HCT116 (cell line): ENCODE results near the gene CHMP1B. TPM values are rescaled to one million over a fixed set of nuclear protein-coding genes. Genes with fewer than 3 reads are reported as not detected.

ENCODE experiments used
- ATAC-seq: fragments of 200-7000 bp; cut with Tn5 transposase; 2 replicates; pipeline ENCODE4 v1.9.1; 2020; ENCODE audit warnings: mild to moderate bottlenecking, moderate library complexity
- BruUV-seq: library from RNA; stranded (reverse); fragments of 400-500 nt; replicated peaks from 2 replicates; lab custom pipeline; 2021; lab: Mats Ljungman, UMichigan
- CTCF ChIA-PET: fragments of 300-600 bp; sonication (Branson Sonifier 250); formaldehyde crosslinking; loops from one replicate; lab custom pipeline; 2021; ENCODE audit warnings: antibody characterized with exemption; lab: Charles Lee
- POLR2A ChIA-PET: fragments of 300-600, 350-600 bp; sonication (Branson Sonifier 250); formaldehyde crosslinking; loops from one replicate; lab custom pipeline; 2021; ENCODE audit warnings: antibody characterized with exemption; lab: Charles Lee
- RAD21 ChIA-PET, 2 experiments: fragments of 300-600 bp; sonication (Branson Sonifier 250); formaldehyde crosslinking; loops; one replicate each; lab custom pipeline; 2023; ENCODE audit warnings: low total read pairs in 2 of 2; ENCODE audit not compliant: uncharacterized antibody in 2 of 2, unreplicated experiment in 2 of 2, low non-redundant PET in 1 of 2; lab: Charles Lee
- DNase-seq: peaks from one replicate; pipeline ENCODE4 v3.0.0-alpha.2; 2010; ENCODE audit warnings: low read depth, low spot score
- H2AFZ ChIP-seq: fragments of 200-600 bp; shearing (Covaris generic), sonication (generic); 2 replicates; pipeline ENCODE4 v1.6.1; 2017; ENCODE audit warnings: low read depth, mixed run types, mixed read lengths, antibody characterized with exemption, low read length; ENCODE audit not compliant: poor library complexity, severe bottlenecking
- H3K27ac ChIP-seq: 2 replicates; pipeline ENCODE4 v1.5.1; 2012; ENCODE audit warnings: low read depth, low read length
- H3K27me3 ChIP-seq: fragments of 200-600 bp; sonication (generic); 2 replicates; pipeline ENCODE4 v1.6.1; 2016; ENCODE audit warnings: mixed run types, low read length, mixed read lengths; ENCODE audit not compliant: insufficient read depth
- H3K36me3 ChIP-seq, 2 experiments: fragments of 200-500 bp in 1 of 2; fragments of 200-600 bp in 1 of 2; sonication (Bioruptor generic) in 1 of 2; sonication (generic) in 1 of 2; 2 replicates each; pipeline versions ENCODE4 v1.5.1 to v1.6.1; 2014 to 2016; ENCODE audit warnings: low read length in 2 of 2, inconsistent platforms in 1 of 2, mixed read lengths in 1 of 2, mixed run types in 1 of 2; ENCODE audit not compliant: insufficient read depth in 2 of 2, control insufficient read depth in 1 of 2
- H3K4me1 ChIP-seq, 2 experiments: fragments of 200-600 bp in 1 of 2; sonication (generic) in 1 of 2; 2 replicates each; pipeline versions ENCODE4 v1.5.1 to v1.6.1; 2012 to 2017; ENCODE audit warnings: low read length in 2 of 2, inconsistent platforms in 1 of 2, mild to moderate bottlenecking in 1 of 2, mixed read lengths in 1 of 2, mixed run types in 1 of 2, moderate library complexity in 1 of 2; ENCODE audit not compliant: insufficient read depth in 2 of 2, control insufficient read depth in 1 of 2
- H3K4me2 ChIP-seq: fragments of 200-600 bp; sonication (generic); 2 replicates; pipeline ENCODE4 v1.6.1; 2017; ENCODE audit warnings: mixed run types, low read length, mixed read lengths
- H3K4me3 ChIP-seq, 2 experiments: fragments of 200-600 bp in 1 of 2; sonication (generic) in 1 of 2; replicated peaks in 1 of 2; 2 replicates each; pipeline ENCODE4 v1.5.1; 2011 to 2016; ENCODE audit warnings: low read length in 2 of 2, control low read depth in 1 of 2, low read depth in 1 of 2, mild to moderate bottlenecking in 1 of 2, mixed read lengths in 1 of 2, mixed run types in 1 of 2
- H3K79me2 ChIP-seq: fragments of 200-600 bp; sonication (generic); 2 replicates; pipeline ENCODE4 v1.6.1; 2017; ENCODE audit warnings: mild to moderate bottlenecking, mixed run types, low read length, moderate library complexity, mixed read lengths; ENCODE audit not compliant: insufficient read depth
- H3K9ac ChIP-seq: fragments of 200-600 bp; sonication (generic); 2 replicates; pipeline ENCODE4 v1.6.1; 2016; ENCODE audit warnings: low read length, mixed read lengths
- H3K9me2 ChIP-seq: fragments of 200-600 bp; sonication (generic), shearing (Covaris generic); 2 replicates; pipeline ENCODE4 v1.6.1; 2017; ENCODE audit warnings: mixed run types, mild to moderate bottlenecking, moderate library complexity; ENCODE audit not compliant: insufficient read depth
- H3K9me3 ChIP-seq, 2 experiments: fragments of 200-500 bp in 1 of 2; fragments of 200-600 bp in 1 of 2; sonication (Bioruptor generic) in 1 of 2; sonication (generic) in 1 of 2; 2 replicates each; pipeline ENCODE4 v1.6.1; 2014 to 2017; ENCODE audit warnings: low read length in 2 of 2, mixed read lengths in 2 of 2, inconsistent platforms in 1 of 2, low read depth in 1 of 2, mild to moderate bottlenecking in 1 of 2, mixed run types in 1 of 2, moderate library complexity in 1 of 2; ENCODE audit not compliant: control insufficient read depth in 1 of 2, insufficient read depth in 1 of 2
- H4K20me1 ChIP-seq: fragments of 200-600 bp; sonication (generic), shearing (Covaris generic); 2 replicates; pipeline ENCODE4 v1.6.1; 2017; ENCODE audit warnings: mixed run types, mild to moderate bottlenecking, moderate library complexity; ENCODE audit not compliant: insufficient read depth
- CEBPB ChIP-seq: IDR thresholded peaks from 2 replicates; pipeline ENCODE4 v1.6.1; 2012; ENCODE audit warnings: low read depth
- EGR1 ChIP-seq: IDR thresholded peaks from 2 replicates; pipeline ENCODE4 v1.6.1; 2012; ENCODE audit warnings: low read depth
- ELF1 ChIP-seq: IDR thresholded peaks from 2 replicates; pipeline ENCODE4 v1.6.1; 2012; ENCODE audit warnings: low read depth, borderline replicate concordance
- EZH2 ChIP-seq: fragments of 200-600 bp; sonication (generic); IDR thresholded peaks from 2 replicates; pipeline ENCODE4 v1.6.1; 2017; ENCODE audit warnings: antibody characterized with exemption, mixed run types
- EZH2phosphoT487 ChIP-seq: fragments of 200-600 bp; IDR thresholded peaks from 2 replicates; pipeline ENCODE4 v1.6.1; 2018; ENCODE audit warnings: antibody characterized with exemption, borderline replicate concordance
- FOSL1 ChIP-seq: IDR thresholded peaks from 2 replicates; pipeline ENCODE4 v1.6.1; 2012; ENCODE audit warnings: low read depth
- JUND ChIP-seq: IDR thresholded peaks from 2 replicates; pipeline ENCODE4 v1.6.1; 2012
- MAX ChIP-seq: IDR thresholded peaks from 2 replicates; pipeline ENCODE4 v1.6.1; 2012
- POLR2AphosphoS5 ChIP-seq: IDR thresholded peaks from 2 replicates; pipeline ENCODE4 v1.6.1; 2011; ENCODE audit warnings: mild to moderate bottlenecking, low read depth, low read length, moderate library complexity
- RAD21 ChIP-seq: IDR thresholded peaks from 2 replicates; pipeline ENCODE4 v1.6.1; 2012; ENCODE audit warnings: low read depth, mild to moderate bottlenecking
- REST ChIP-seq: IDR thresholded peaks from 2 replicates; pipeline ENCODE4 v1.6.1; 2012; ENCODE audit warnings: low read depth
- SIN3A ChIP-seq: IDR thresholded peaks from 2 replicates; pipeline ENCODE4 v1.6.1; 2012; ENCODE audit warnings: low read depth
- SP1 ChIP-seq: IDR thresholded peaks from 2 replicates; pipeline ENCODE4 v1.6.1; 2012; ENCODE audit warnings: low read depth
- SRF ChIP-seq: IDR thresholded peaks from 2 replicates; pipeline ENCODE4 v1.6.1; 2012; ENCODE audit warnings: low read depth
- TCF7L2 ChIP-seq: IDR thresholded peaks from 2 replicates; pipeline ENCODE4 v1.7.0; 2011; ENCODE audit warnings: borderline replicate concordance, inconsistent platforms; ENCODE audit not compliant: insufficient read depth, insufficient read length; ENCODE audit errors: extremely low read depth
- YY1 ChIP-seq: IDR thresholded peaks from 2 replicates; pipeline ENCODE4 v1.6.1; 2011; ENCODE audit warnings: low read length, low read depth, moderate library complexity, mild to moderate bottlenecking; ENCODE audit not compliant: insufficient replicate concordance; ENCODE audit errors: extremely low read depth
- ZFX ChIP-seq: fragments of 450-650 bp; IDR thresholded peaks from 2 replicates; pipeline ENCODE4 v1.6.1; 2017
- ZNF274 ChIP-seq: fragments of 200-500 bp; sonication (Bioruptor generic); IDR thresholded peaks from 2 replicates; pipeline ENCODE4 v1.6.1; 2014; ENCODE audit warnings: mild to moderate bottlenecking, low read depth, low read length, inconsistent platforms
- intact Hi-C: fragments of 100-400 bp; cut with micrococcal nuclease; formaldehyde crosslinking; loops from 2 replicates; pipeline ENCODE4 v1.10.0; 2022
- total RNA-seq: library from RNA; stranded (reverse); gene quantifications from one replicate; pipeline ENCODE4 v1.2.1, GENCODE V29; 2021; ENCODE audit not compliant: unreplicated experiment

CHMP1B gene
- total RNA-seq, 1 experiment from 2014 or later, result 30.3 TPM

GRCh38 chr18:11821208-11821607, 30.0 kb upstream of the CHMP1B start (continued):
- TF ChIP-seq REST, result no peak
- no peak for TF ChIP-seq TCF7L2
- no peak for TF ChIP-seq FOSL1
- no peak for TF ChIP-seq POLR2AphosphoS5
- TF ChIP-seq ELF1, result no peak
- no peak for TF ChIP-seq JUND
- no peak for TF ChIP-seq EZH2
- TF ChIP-seq YY1, result no peak
- TF ChIP-seq CEBPB, result no peak
- no peak for TF ChIP-seq EZH2phosphoT487
- TF ChIP-seq SRF, result no peak

GRCh38 chr18:11821643-11822237, 29.5 kb upstream of the CHMP1B start:
- Histone ChIP-seq H3K4me3 (no peak overlapping the region), H3K9me2 (no peaks in the 10 kb centered on the region), H3K4me2 (no peak overlapping the region), H4K20me1 (no peaks in the 10 kb centered on the region), H3K79me2 (no peaks in the 10 kb centered on the region), H3K4me1 (no peaks in the 10 kb centered on the region), H3K27me3 (no peaks in the 10 kb centered on the region), H3K9ac (no peak overlapping the region)
- no peak for ATAC-seq
- intact Hi-C loops, result no loop called here
- TF ChIP-seq EZH2phosphoT487, result no peak
- no peak for TF ChIP-seq SIN3A
- TF ChIP-seq RAD21, result no peak
- TF ChIP-seq ZFX, result no peak
- no peak for TF ChIP-seq SP1
- no peak for TF ChIP-seq ZNF274
- TF ChIP-seq EZH2, result no peak
- no peak for TF ChIP-seq CEBPB
- no peak for TF ChIP-seq REST
- no peak for TF ChIP-seq POLR2AphosphoS5
- TF ChIP-seq EGR1, result no peak
- no peak for TF ChIP-seq MAX
- TF ChIP-seq, all 23 proteins: peak for 0
- Histone ChIP-seq H3K9me3 (no peaks in the 10 kb centered on the region), H2AFZ (no peak overlapping the region), H3K36me3 (no peaks in the 10 kb centered on the region), H3K27ac (no peak overlapping the region)
- no peak for DNase-seq
- ChIA-PET POLR2A (no interaction called here), RAD21 (no interaction called here), CTCF (no interaction called here)
- no TSS peak for BruUV-seq
